Activated CD8-positive, alpha-beta memory T cell treated with anti-CD3 and anti-CD28 coated beads, Interleukin-2, amount 10 ng/mL, durations not matched to agents 7 days and 5 days (primary cell): Measurements from ENCODE around the gene WDPCP. TPM values are rescaled to one million over a fixed set of nuclear protein-coding genes. Genes with fewer than 3 reads are reported as not detected.
"Not testable (repeated sequence)": the region's sequence is repeated elsewhere in the genome, so short reads cannot be mapped to it uniquely, and the experiment has no call there.

Experiments
- ATAC-seq: fragments of 150-1000 bp; cut with Tn5 transposase; one replicate; pipeline ENCODE4 v1.10.0; 2021; ENCODE audit warnings: moderate library complexity
- CTCF ChIA-PET: fragments of 350-600 bp; sonication (Branson Sonifier 250); formaldehyde crosslinking; loops from one replicate; lab custom pipeline; 2021; ENCODE audit warnings: antibody characterized with exemption; lab: Charles Lee
- DNase-seq: peaks from one replicate; pipeline ENCODE4 v3.0.0-alpha.2; 2020
- H3K27ac Mint-ChIP-seq: one replicate; pipeline ENCODE4 v1.8.0; 2021; ENCODE audit warnings: mild to moderate bottlenecking, mixed read lengths
- H3K27me3 Mint-ChIP-seq: one replicate; pipeline ENCODE4 v1.8.0; 2021; ENCODE audit warnings: mixed read lengths
- H3K36me3 Mint-ChIP-seq: one replicate; pipeline ENCODE4 v1.8.0; 2021; ENCODE audit warnings: mild to moderate bottlenecking, mixed read lengths
- H3K4me1 Mint-ChIP-seq: one replicate; pipeline ENCODE4 v1.8.0; 2021; ENCODE audit warnings: mixed read lengths
- H3K4me3 Mint-ChIP-seq: one replicate; pipeline ENCODE4 v1.8.0; 2021; ENCODE audit warnings: mild to moderate bottlenecking, moderate library complexity, mixed read lengths
- H3K9me3 Mint-ChIP-seq: one replicate; pipeline ENCODE4 v1.8.0; 2022; ENCODE audit warnings: low read depth, mixed read lengths
- total RNA-seq, 2 experiments: library from RNA; stranded (reverse); gene quantifications; one replicate each; pipeline ENCODE4 v1.2.3, GENCODE V29; 2021

Gene WDPCP, protein sequence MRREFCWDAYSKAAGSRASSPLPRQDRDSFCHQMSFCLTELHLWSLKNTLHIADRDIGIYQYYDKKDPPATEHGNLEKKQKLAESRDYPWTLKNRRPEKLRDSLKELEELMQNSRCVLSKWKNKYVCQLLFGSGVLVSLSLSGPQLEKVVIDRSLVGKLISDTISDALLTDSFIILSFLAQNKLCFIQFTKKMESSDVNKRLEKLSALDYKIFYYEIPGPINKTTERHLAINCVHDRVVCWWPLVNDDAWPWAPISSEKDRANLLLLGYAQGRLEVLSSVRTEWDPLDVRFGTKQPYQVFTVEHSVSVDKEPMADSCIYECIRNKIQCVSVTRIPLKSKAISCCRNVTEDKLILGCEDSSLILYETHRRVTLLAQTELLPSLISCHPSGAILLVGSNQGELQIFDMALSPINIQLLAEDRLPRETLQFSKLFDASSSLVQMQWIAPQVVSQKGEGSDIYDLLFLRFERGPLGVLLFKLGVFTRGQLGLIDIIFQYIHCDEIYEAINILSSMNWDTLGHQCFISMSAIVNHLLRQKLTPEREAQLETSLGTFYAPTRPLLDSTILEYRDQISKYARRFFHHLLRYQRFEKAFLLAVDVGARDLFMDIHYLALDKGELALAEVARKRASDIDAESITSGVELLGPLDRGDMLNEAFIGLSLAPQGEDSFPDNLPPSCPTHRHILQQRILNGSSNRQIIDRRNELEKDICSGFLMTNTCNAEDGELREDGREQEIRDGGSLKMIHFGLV
- 1 to 10 TPM; 7.3 to 7.6 TPM for total RNA-seq

GRCh38 chr2:63588385-63589147, at the start of gene WDPCP, which contains the start of gene MDH1:
Gene WDPCP (minus strand): TSS chr2:63588477. CDS start chr2:63588271, 206 bp downstream.
Gene MDH1 (plus strand): TSS chr2:63588963. CDS start chr2:63589044, 81 bp downstream.
- Mint-ChIP-seq H3K4me1 (peaks cover 39% of the 10 kb centered on the region), H3K4me3 (peak within 1 kb of the TSS; percentile 90), H3K27me3 (no peaks in the 10 kb centered on the region), H3K36me3 (peaks cover 10% of the 10 kb centered on the region), H3K9me3 (no peaks in the 10 kb centered on the region), H3K27ac (peak within 1 kb of the TSS; percentile 94)
- DNase-seq (peak; percentile 96), ATAC-seq (peak; percentile 90)
- CTCF ChIA-PET: interaction anchor here (0.8 to 1.2 kb wide), 4 partner anchors 8 to 272 kb away, joined by 3 read pairs; partner anchors contain the start of gene UGP2

GRCh38 chr2:63632382-63632781, 44.1 kb upstream of the WDPCP start:
- no peak overlapping the region for H3K4me3 Mint-ChIP-seq
- H3K9me3 Mint-ChIP-seq: peaks cover 7% of the 10 kb centered on the region
- no peak overlapping the region for H3K27ac Mint-ChIP-seq
- CTCF ChIA-PET: no interaction called here
- no peaks in the 10 kb centered on the region for H3K4me1 Mint-ChIP-seq
- no peak for DNase-seq
- H3K27me3 Mint-ChIP-seq: peaks cover 15% of the 10 kb centered on the region
- no peaks in the 10 kb centered on the region for H3K36me3 Mint-ChIP-seq
- ATAC-seq: no peak

GRCh38 chr2:63631501-63631900, 43.2 kb upstream of the WDPCP start:
- Mint-ChIP-seq H3K9me3 (peaks cover 7% of the 10 kb centered on the region), H3K36me3 (no peaks in the 10 kb centered on the region), H3K27ac (no peak overlapping the region), H3K4me1 (no peaks in the 10 kb centered on the region), H3K27me3 (peaks cover 15% of the 10 kb centered on the region), H3K4me3 (no peak overlapping the region)
- no peak for ATAC-seq
- CTCF ChIA-PET: no interaction called here
- no peak for DNase-seq

GRCh38 chr2:63628403-63628942, 40.2 kb upstream of the WDPCP start:
- Mint-ChIP-seq H3K27me3 (peaks cover 23% of the 10 kb centered on the region), H3K36me3 (no peaks in the 10 kb centered on the region), H3K9me3 (peaks cover 7% of the 10 kb centered on the region), H3K27ac (no peak overlapping the region), H3K4me3 (no peak overlapping the region), H3K4me1 (no peaks in the 10 kb centered on the region)
- no peak for DNase-seq
- ATAC-seq: no peak
- CTCF ChIA-PET: interaction anchor here (1.1 kb wide), 1 partner anchor 11 kb away, joined by 3 read pairs; no protein-coding TSS in a partner anchor

DNA sequence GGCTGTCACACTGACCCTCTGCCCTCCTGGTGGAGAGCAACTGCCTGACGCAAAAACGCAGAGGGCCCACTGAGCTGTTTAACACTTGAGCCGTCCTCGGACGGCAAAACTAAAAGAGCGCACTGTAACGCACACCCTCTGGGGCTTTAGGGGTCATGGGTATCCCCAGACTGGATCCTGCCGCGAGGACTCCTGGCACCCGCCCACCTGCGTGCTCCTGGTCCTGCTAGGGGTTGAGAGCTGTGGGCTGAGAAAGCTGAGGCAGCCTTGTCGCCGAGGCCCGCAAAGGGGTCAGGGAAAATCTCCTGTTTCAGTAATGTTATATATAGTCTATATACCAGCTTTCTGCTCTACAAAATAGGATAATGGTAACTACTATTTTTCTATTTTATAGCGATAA, 39.6 kb upstream of the WDPCP start:
- ATAC-seq: no peak
- peaks cover 5% of the 10 kb centered on the region for H3K9me3 Mint-ChIP-seq
- peaks cover 27% of the 10 kb centered on the region for H3K27me3 Mint-ChIP-seq
- no peak overlapping the region for H3K4me3 Mint-ChIP-seq
- no peaks in the 10 kb centered on the region for H3K4me1 Mint-ChIP-seq
- no peak overlapping the region for H3K27ac Mint-ChIP-seq
- CTCF ChIA-PET: no interaction called here
- DNase-seq: no peak
- H3K36me3 Mint-ChIP-seq: no peaks in the 10 kb centered on the region

GRCh38 chr2:63623763-63624162, 35.5 kb upstream of the WDPCP start:
- H3K27ac Mint-ChIP-seq, ATAC-seq, H3K4me3 Mint-ChIP-seq, DNase-seq, H3K36me3 Mint-ChIP-seq, CTCF ChIA-PET, H3K4me1 Mint-ChIP-seq, H3K9me3 Mint-ChIP-seq: not testable (repeated sequence)
- H3K27me3 Mint-ChIP-seq: peaks cover 24% of the 10 kb centered on the region

DNA sequence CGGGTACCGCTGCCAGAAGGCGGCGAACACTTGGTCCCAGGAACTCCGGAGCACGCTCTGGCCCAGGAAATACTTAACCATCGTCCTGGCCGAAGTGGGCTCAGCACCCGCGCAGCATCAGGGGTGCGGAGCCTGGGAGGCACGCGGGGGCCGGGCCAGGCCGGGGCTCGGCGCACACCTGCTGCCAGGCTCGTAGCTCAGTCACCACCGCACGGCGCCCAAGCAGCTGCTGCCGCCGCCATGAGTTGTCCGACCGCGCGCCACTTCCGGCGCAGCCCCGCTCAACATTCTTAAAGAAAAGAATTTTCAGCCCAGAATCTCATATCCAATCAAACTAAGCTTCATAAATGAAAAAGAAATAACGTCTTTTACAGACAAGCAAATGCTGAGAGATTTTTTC, 34.5 kb upstream of the WDPCP start:
- ATAC-seq: no peak
- DNase-seq: no peak
- H3K36me3 Mint-ChIP-seq: no peaks in the 10 kb centered on the region
- peaks cover 26% of the 10 kb centered on the region for H3K27me3 Mint-ChIP-seq
- no peaks in the 10 kb centered on the region for H3K9me3 Mint-ChIP-seq
- CTCF ChIA-PET: no interaction called here
- H3K4me1 Mint-ChIP-seq: no peaks in the 10 kb centered on the region
- H3K27ac Mint-ChIP-seq: no peak overlapping the region
- no peak overlapping the region for H3K4me3 Mint-ChIP-seq

DNA sequence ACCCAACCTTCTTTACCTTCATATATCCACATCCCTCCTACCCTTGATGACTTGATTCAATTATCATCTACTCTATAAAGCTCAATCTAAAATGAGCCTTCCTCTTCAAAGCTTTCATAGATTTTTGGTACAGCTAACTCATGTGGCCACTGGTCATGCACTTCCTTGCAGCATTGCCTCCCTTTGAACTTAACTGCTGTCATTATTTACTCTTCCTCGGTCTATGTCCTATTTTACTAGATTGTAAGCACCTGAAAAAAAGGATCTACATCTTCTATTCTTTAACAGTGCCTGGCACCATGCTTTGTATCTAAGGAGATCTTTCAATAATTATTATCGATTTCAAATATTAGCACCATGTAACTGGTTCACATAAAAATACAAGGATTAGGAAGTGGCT, 31.1 kb upstream of the WDPCP start:
- H3K4me3 Mint-ChIP-seq: no peak overlapping the region
- no peak for ATAC-seq
- no peak for DNase-seq
- H3K4me1 Mint-ChIP-seq: no peaks in the 10 kb centered on the region
- H3K9me3 Mint-ChIP-seq: no peaks in the 10 kb centered on the region
- CTCF ChIA-PET: no interaction called here
- no peaks in the 10 kb centered on the region for H3K36me3 Mint-ChIP-seq
- no peak overlapping the region for H3K27ac Mint-ChIP-seq
- peaks cover 31% of the 10 kb centered on the region for H3K27me3 Mint-ChIP-seq

DNA sequence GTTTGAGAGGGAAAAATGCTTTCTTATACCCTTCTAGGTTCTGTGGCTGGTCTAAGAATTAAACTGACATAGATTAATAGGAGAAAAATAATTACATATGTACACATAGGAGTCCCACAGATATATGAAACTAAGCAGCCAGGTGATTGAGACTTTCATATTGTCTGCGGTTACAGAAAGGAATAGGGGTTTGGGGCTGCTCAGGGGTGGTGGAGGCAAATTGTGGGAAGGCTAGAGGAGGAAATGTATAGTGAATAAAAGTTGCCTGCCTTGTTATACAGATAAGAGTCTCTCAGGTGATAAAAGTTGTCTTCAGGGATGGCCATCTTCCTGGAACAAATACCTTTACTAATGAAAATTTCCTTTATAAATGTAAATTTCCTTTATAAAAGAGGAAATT, 29.1 kb upstream of the WDPCP start:
- no peak for DNase-seq
- Mint-ChIP-seq H3K4me1 (no peaks in the 10 kb centered on the region), H3K9me3 (no peaks in the 10 kb centered on the region), H3K4me3 (no peak overlapping the region), H3K27ac (no peak overlapping the region), H3K27me3 (peaks cover 21% of the 10 kb centered on the region), H3K36me3 (no peaks in the 10 kb centered on the region)
- CTCF ChIA-PET: interaction anchor here (0.9 kb wide), 1 partner anchor 11 kb away, joined by 3 read pairs; no protein-coding TSS in a partner anchor
- ATAC-seq: no peak

DNA sequence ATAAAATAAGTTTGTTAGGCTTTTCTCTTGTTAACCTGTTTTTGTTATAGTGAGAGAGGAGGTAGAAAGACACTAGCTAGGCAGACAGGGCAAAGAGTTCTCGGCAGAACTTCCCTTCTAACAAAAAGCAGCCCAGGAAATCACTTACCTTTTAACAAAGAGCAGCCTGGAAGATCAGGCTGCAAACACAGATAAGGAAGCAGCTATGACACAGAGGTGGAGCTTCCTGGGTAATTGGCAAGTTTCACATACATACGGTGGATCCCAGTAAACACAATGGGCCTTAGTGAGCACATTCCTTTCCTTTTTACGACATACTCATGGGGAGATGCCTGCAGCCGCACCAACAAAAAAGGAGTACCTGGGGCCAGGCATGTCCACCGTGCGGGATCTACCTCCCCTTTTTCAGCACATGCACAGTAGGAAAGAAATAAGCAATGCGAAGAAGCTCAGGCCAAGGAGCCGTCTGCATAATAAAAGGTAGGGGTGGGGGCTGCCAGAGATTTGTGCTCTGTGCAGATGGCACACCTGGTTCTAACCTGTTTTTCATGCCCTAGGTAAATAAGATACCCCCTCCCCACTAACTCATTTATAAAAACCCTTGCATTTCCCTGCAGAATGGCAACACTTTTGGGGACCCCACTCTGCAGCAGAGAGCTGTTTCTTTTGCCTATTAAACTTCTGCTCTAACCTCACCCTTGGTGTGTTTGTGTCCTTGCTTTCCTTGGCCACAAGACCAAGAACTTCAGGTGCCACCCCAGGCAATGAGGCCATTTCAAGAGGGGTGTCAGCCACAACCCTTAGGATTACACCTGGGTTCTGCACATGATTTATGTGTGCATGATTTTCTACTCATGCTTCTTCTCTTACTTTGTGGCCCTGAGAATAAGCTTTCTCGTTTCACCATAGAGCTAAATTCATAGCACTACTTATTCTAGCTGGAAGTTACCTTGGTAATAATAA, 27.0 kb upstream of the WDPCP start:
- ATAC-seq: no peak
- H3K27ac Mint-ChIP-seq: no peak overlapping the region
- H3K4me3 Mint-ChIP-seq: no peak overlapping the region
- CTCF ChIA-PET: no interaction called here
- H3K9me3 Mint-ChIP-seq: no peaks in the 10 kb centered on the region
- H3K36me3 Mint-ChIP-seq: no peaks in the 10 kb centered on the region
- DNase-seq: no peak
- peaks cover 30% of the 10 kb centered on the region for H3K27me3 Mint-ChIP-seq
- no peaks in the 10 kb centered on the region for H3K4me1 Mint-ChIP-seq

DNA sequence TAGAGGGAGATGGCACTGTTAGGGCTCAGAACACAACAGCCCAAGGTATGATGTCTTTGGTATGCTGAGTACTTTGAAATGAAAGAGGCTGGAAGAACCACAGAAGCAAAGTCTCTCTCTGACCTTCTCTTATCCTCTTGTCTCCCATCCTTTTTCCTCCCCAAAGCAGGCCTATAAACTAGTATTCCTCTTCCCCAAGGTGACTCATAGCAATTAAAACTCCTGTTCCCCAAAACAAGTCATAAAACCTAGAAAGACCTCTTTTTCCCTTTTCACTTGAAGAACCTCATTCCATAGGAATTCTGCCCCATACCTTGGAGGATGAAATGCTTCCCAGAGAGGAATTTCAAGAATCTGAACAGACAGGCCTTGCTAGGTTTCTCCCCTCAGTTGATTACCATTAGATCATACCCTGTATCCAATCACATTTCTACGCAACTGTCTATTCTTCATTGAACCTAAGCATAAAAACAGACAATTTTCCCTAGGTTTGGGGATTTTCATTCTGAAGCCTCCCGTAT, 26.2 kb upstream of the WDPCP start:
- H3K36me3 Mint-ChIP-seq: no peaks in the 10 kb centered on the region
- H3K9me3 Mint-ChIP-seq: no peaks in the 10 kb centered on the region
- no peak for DNase-seq
- CTCF ChIA-PET: no interaction called here
- peaks cover 3% of the 10 kb centered on the region for H3K4me1 Mint-ChIP-seq
- no peak overlapping the region for H3K4me3 Mint-ChIP-seq
- H3K27me3 Mint-ChIP-seq: peaks cover 30% of the 10 kb centered on the region
- no peak for ATAC-seq
- no peak overlapping the region for H3K27ac Mint-ChIP-seq

DNA sequence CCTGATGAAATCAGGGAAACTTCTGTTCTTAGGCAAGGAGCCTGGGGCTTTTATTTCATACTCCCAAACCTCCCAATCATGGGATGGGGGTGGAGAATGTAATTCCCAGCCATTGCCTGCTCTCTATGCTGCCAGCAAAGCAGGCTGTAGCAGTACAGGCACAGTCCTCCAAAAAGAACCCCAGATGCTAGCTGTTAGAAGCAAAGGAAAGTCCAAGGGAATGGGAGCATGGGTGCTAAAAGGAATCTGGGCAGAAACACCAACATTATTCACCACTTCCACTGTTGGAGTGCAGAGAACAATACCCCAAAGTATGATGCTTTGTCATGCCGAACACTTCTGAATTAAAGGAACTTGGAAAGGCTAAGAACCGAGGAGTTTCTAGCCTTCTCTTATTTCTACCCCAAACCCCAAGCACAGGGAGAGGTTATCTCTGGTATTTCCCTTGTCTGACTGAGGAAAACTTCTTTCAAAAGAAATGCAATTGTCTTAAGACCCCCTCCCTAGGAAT, 25.2 kb upstream of the WDPCP start:
- CTCF ChIA-PET: no interaction called here
- H3K9me3 Mint-ChIP-seq: no peaks in the 10 kb centered on the region
- no peaks in the 10 kb centered on the region for H3K36me3 Mint-ChIP-seq
- DNase-seq (no peak), ATAC-seq (no peak)
- H3K4me1 Mint-ChIP-seq: peaks cover 3% of the 10 kb centered on the region
- H3K4me3 Mint-ChIP-seq: no peak overlapping the region
- no peak overlapping the region for H3K27ac Mint-ChIP-seq
- peaks cover 30% of the 10 kb centered on the region for H3K27me3 Mint-ChIP-seq
